ENCODE measurements around the gene PLK1.

- TF ChIP-seq, protein P1, sequence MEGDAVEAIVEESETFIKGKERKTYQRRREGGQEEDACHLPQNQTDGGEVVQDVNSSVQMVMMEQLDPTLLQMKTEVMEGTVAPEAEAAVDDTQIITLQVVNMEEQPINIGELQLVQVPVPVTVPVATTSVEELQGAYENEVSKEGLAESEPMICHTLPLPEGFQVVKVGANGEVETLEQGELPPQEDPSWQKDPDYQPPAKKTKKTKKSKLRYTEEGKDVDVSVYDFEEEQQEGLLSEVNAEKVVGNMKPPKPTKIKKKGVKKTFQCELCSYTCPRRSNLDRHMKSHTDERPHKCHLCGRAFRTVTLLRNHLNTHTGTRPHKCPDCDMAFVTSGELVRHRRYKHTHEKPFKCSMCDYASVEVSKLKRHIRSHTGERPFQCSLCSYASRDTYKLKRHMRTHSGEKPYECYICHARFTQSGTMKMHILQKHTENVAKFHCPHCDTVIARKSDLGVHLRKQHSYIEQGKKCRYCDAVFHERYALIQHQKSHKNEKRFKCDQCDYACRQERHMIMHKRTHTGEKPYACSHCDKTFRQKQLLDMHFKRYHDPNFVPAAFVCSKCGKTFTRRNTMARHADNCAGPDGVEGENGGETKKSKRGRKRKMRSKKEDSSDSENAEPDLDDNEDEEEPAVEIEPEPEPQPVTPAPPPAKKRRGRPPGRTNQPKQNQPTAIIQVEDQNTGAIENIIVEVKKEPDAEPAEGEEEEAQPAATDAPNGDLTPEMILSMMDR (IDR thresholded peaks at IDR 0.05) = peak in 1 of 6 experiments; percentile 13
- TF ChIP-seq POLR2A (IDR thresholded peaks at IDR 0.05) = peak in 1 of 2 donors; percentile 61
Observed at GRCh38 chr16:23640931-23641765, 37.5 kb upstream of the PLK1 start, which contains the start of the genes DCTN5 and PALB2.

Data from thyroid gland (tissue), 4 donors.